ENCODE measurements around the gene MED31. TPM values are rescaled to one million over a fixed set of nuclear protein-coding genes. Genes with fewer than 3 reads are reported as not detected.

MED31 gene
- total and polyA plus RNA-seq, 2 of the 13 experiments (the other 11 are each of a cell fraction or from before 2014, with no cell fraction given) = 19.0 to 20.9 TPM

DNA sequence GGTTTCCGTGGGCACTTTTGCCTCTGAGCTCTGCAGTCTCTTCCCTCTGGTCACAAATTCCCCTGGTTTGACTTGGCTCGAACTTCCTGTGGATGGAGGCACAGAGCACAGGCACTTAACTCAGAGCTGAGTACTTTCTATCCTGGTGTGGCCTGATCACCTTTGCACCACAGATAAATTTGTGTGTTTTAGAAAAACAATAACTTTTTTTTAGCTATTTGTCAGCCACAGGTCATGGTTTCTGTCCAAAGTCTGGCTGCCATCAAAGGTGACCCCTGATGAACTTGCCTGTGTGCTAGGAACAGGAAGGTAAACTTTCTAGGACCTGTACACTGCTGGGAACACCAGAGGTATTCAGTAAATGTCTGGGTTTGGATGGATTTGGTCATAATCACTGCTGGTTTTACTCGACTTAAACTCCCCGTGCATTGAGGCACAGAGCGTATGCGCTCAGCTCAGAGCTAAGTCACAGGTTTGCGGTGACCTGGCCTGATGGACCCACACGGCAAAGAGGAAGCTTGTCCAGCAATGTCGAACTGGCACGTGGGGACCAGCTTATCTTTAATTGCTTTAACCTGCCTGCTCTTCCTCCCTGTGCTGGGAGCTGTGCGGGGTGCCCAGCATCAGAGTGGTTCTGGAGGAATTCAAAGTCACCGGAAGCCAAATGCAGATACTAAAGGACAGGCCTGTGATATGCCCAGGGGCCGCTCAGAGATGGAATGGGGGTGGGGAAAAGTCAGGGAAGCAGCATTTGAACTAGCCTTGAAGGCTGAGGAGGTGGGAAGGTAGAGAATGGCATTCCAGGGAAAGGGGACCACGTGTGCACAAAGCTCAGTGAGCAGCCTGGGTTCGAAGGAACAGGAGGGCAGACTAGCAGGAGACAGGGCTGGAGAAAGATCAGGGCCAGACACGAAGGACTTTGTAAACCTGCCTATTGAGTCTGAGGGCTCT, 48.9 kb upstream of the MED31 start (continued):
- TF ChIP-seq DNMT3B (CRISPR knock-in tag; conservative IDR thresholded peaks at IDR 0.05) (peak; percentile 73; the same call in 1 of the 2 replicates), NCOA2 (CRISPR knock-in tag; IDR thresholded peaks at IDR 0.05) (peak; percentile 99), TOPORS (CRISPR knock-in tag; IDR thresholded peaks at IDR 0.05) (peak; percentile 69; the same call in 1 of the 2 replicates), HNRNPLL (IDR thresholded peaks at IDR 0.05; ENCODE audit: low read depth, low read length, poor library complexity, severe bottlenecking) (no peak), SOX6 (IDR thresholded peaks at IDR 0.05) (no peak), SOX6 (CRISPR knock-in tag; IDR thresholded peaks at IDR 0.05) (peak; percentile 100), ZNF883 (CRISPR knock-in tag; IDR thresholded peaks at IDR 0.05; ENCODE audit: not compliant biosample characterization) (no peak), FOXA3 (CRISPR knock-in tag; IDR thresholded peaks at IDR 0.05) (peak; percentile 92), TCF7 (IDR thresholded peaks at IDR 0.05; ENCODE audit: low read depth) (peak; percentile 98), ZSCAN9 (CRISPR knock-in tag; IDR thresholded peaks at IDR 0.05; ENCODE audit: borderline replicate concordance) (peak; percentile 94), ZC3H13 (CRISPR knock-in tag; IDR thresholded peaks at IDR 0.05) (0 out of 2 replicates have a peak, but pooled peaks have one; percentile 59), ATF7 (IDR thresholded peaks at IDR 0.05) (no peak), ATF7 (CRISPR knock-in tag; IDR thresholded peaks at IDR 0.05) (peak; percentile 60; the same call in 1 of the 2 replicates), SNAPC5 (CRISPR knock-in tag; IDR thresholded peaks at IDR 0.05; ENCODE audit: borderline replicate concordance) (peak; percentile 88; the same call in 1 of the 2 replicates), MXD4 (CRISPR knock-in tag; IDR thresholded peaks at IDR 0.05) (no peak; the same call in 1 of the 2 replicates), HES4 (CRISPR knock-in tag; IDR thresholded peaks at IDR 0.05; ENCODE audit: borderline replicate concordance) (no peak), ZNF674 (CRISPR knock-in tag; IDR thresholded peaks at IDR 0.05; ENCODE audit: low read depth) (no peak), ZNF563 (CRISPR knock-in tag; IDR thresholded peaks at IDR 0.05) (0 out of 2 replicates have a peak, but pooled peaks have one; percentile 49), CEBPB (IDR thresholded peaks at IDR 0.05; ENCODE audit: borderline replicate concordance, low read depth, low read length) (no peak), ZBTB21 (CRISPR knock-in tag; IDR thresholded peaks at IDR 0.05) (peak; percentile 50; the same call in 1 of the 2 replicates), ELF1 (CRISPR knock-in tag; IDR thresholded peaks at IDR 0.05) (peak; percentile 48; the same call in 1 of the 2 replicates), ZNF556 (CRISPR knock-in tag; IDR thresholded peaks at IDR 0.05; ENCODE audit: borderline replicate concordance) (peak; percentile 92), ZNF546 (CRISPR knock-in tag; conservative IDR thresholded peaks at IDR 0.05) (no peak)
- TF ChIP-seq, protein P1, sequence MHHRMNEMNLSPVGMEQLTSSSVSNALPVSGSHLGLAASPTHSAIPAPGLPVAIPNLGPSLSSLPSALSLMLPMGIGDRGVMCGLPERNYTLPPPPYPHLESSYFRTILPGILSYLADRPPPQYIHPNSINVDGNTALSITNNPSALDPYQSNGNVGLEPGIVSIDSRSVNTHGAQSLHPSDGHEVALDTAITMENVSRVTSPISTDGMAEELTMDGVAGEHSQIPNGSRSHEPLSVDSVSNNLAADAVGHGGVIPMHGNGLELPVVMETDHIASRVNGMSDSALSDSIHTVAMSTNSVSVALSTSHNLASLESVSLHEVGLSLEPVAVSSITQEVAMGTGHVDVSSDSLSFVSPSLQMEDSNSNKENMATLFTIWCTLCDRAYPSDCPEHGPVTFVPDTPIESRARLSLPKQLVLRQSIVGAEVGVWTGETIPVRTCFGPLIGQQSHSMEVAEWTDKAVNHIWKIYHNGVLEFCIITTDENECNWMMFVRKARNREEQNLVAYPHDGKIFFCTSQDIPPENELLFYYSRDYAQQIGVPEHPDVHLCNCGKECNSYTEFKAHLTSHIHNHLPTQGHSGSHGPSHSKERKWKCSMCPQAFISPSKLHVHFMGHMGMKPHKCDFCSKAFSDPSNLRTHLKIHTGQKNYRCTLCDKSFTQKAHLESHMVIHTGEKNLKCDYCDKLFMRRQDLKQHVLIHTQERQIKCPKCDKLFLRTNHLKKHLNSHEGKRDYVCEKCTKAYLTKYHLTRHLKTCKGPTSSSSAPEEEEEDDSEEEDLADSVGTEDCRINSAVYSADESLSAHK (CRISPR knock-in tag; IDR thresholded peaks at IDR 0.05; ENCODE audit: borderline replicate concordance) = no peak
- TF ChIP-seq, protein P2, sequence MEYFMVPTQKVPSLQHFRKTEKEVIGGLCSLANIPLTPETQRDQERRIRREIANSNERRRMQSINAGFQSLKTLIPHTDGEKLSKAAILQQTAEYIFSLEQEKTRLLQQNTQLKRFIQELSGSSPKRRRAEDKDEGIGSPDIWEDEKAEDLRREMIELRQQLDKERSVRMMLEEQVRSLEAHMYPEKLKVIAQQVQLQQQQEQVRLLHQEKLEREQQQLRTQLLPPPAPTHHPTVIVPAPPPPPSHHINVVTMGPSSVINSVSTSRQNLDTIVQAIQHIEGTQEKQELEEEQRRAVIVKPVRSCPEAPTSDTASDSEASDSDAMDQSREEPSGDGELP (IDR thresholded peaks at IDR 0.05; ENCODE audit: borderline replicate concordance, low read depth) = peak; percentile 45; the same call in 1 of the 2 replicates

Measured in HepG2 (cell line).